ENCODE measurements around the gene SCYL1. TPM values are rescaled to one million over a fixed set of nuclear protein-coding genes. Genes with fewer than 3 reads are reported as not detected.

Gene SCYL1
- total and polyA plus RNA-seq, 2 experiments from 2014 or later, result 83.9 to 167 TPM

DNA sequence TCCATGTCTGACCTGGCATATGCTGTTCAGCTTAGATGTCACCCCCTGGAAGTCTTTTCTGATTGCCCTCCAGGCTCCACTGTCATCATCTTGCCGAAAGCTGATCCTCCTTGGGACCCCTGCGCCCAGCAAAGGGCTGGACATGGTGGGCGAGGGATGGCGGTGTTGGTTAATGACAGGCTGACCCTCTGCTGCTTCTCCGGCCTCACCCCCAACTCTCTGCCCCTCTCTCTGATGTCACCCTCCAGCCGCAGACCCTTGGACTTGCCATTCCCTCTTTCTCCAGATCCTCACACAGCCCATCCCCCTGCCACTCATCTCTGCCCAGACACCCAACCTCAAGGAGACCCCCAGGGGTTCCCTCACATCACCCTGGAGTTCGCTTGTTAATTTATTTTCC lies 53.3 kb downstream of the SCYL1 start:
- no peak overlapping the region for H3K4me2 ChIP-seq
- no peak for DNase-seq (ENCODE audit: low spot score)
- H3K9me2 ChIP-seq (replicated peaks; ENCODE audit: insufficient read depth), result no peaks in the 10 kb centered on the region
- peaks cover 4% of the 10 kb centered on the region for H3K27me3 ChIP-seq
- no peak overlapping the region for H3K27ac ChIP-seq
- peaks cover 40% of the 10 kb centered on the region for H3K4me1 ChIP-seq (ENCODE audit: insufficient read depth)
- no peaks in the 10 kb centered on the region for H3K9me3 ChIP-seq (ENCODE audit: low read depth)
- WGBS (ENCODE audit: low lambda C conversion rate, missing lambda C conversion rate), result 91% methylated on average over 7 of the region's 7 CpGs
- TF ChIP-seq, protein P1, sequence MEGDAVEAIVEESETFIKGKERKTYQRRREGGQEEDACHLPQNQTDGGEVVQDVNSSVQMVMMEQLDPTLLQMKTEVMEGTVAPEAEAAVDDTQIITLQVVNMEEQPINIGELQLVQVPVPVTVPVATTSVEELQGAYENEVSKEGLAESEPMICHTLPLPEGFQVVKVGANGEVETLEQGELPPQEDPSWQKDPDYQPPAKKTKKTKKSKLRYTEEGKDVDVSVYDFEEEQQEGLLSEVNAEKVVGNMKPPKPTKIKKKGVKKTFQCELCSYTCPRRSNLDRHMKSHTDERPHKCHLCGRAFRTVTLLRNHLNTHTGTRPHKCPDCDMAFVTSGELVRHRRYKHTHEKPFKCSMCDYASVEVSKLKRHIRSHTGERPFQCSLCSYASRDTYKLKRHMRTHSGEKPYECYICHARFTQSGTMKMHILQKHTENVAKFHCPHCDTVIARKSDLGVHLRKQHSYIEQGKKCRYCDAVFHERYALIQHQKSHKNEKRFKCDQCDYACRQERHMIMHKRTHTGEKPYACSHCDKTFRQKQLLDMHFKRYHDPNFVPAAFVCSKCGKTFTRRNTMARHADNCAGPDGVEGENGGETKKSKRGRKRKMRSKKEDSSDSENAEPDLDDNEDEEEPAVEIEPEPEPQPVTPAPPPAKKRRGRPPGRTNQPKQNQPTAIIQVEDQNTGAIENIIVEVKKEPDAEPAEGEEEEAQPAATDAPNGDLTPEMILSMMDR (IDR thresholded peaks at IDR 0.05; ENCODE audit: poor library complexity), result no peak
- TF ChIP-seq EZH2 (IDR thresholded peaks at IDR 0.05; ENCODE audit: borderline replicate concordance), result no peak
- no peak for TF ChIP-seq EZH2phosphoT487 (IDR thresholded peaks at IDR 0.05; ENCODE audit: low read depth, severe bottlenecking, unreplicated experiment)
- H3K36me3 ChIP-seq (replicated peaks; ENCODE audit: insufficient read depth, low read depth), result no peaks in the 10 kb centered on the region
- peaks cover 9% of the 10 kb centered on the region for H3K79me2 ChIP-seq
- peaks cover 13% of the 10 kb centered on the region for H4K20me1 ChIP-seq (ENCODE audit: insufficient read depth, poor library complexity, severe bottlenecking)
- H2AFZ ChIP-seq, result no peak overlapping the region
- H3K4me3 ChIP-seq, result no peak overlapping the region

DNA sequence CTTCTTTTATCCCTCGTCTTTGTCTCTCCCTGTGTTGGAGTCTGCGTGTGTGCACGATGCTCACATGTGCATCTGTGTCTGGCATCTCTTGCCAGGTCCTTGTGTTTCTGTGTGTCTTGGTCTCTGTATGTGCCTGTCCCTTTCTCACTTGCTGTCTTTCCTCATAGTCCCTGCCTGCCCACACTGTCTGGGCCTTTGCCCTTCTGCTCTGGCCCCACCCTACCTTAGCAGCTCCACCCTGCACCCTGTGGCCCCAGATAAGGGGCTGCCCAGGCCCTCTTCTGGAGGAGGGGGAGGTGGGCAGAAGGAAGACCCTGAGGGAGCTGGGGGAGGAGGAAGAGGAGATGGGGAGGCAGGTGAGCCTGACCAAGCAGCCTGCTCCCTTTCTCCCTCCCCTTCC lies 53.8 kb downstream of the SCYL1 start:
- Histone ChIP-seq H3K4me3 (no peak overlapping the region), H2AFZ (no peak overlapping the region), H3K79me2 (peaks cover 4% of the 10 kb centered on the region), H4K20me1 (ENCODE audit: insufficient read depth, poor library complexity, severe bottlenecking) (peaks cover 8% of the 10 kb centered on the region), H3K27ac (no peak overlapping the region), H3K4me1 (ENCODE audit: insufficient read depth) (peaks cover 34% of the 10 kb centered on the region), H3K4me2 (no peak overlapping the region), H3K9me2 (replicated peaks; ENCODE audit: insufficient read depth) (no peaks in the 10 kb centered on the region), H3K36me3 (replicated peaks; ENCODE audit: insufficient read depth, low read depth) (no peaks in the 10 kb centered on the region), H3K27me3 (peaks cover 8% of the 10 kb centered on the region), H3K9me3 (ENCODE audit: low read depth) (no peaks in the 10 kb centered on the region)
- TF ChIP-seq, protein P1 (IDR thresholded peaks at IDR 0.05; ENCODE audit: poor library complexity), result no peak
- TF ChIP-seq EZH2 (IDR thresholded peaks at IDR 0.05; ENCODE audit: borderline replicate concordance), result no peak
- no peak for TF ChIP-seq EZH2phosphoT487 (IDR thresholded peaks at IDR 0.05; ENCODE audit: low read depth, severe bottlenecking, unreplicated experiment)
- no peak for DNase-seq (ENCODE audit: low spot score)
- WGBS (ENCODE audit: low lambda C conversion rate, missing lambda C conversion rate), result 78% methylated on average over 3 of the region's 3 CpGs

DNA sequence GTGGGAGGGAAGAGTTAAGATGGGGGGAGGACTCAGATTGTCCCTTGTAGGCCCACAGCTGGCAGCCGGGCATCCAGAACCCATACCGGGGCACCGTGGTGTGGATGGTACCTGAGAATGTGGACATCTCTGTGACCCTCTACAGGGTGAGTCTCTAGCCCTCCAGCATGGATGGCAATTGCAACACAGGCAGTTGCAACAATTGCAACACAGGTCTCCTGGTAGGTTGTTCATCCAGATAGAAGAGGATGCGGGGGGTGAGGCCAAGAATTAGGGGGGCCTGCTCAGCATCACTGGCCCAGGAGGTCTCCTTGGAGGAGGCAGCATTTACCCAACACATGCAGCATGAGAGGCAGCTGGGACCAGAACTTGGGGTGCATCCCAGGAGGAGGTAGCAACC lies 54.4 kb downstream of the SCYL1 start:
- Histone ChIP-seq H3K27ac (no peak overlapping the region), H3K9me2 (replicated peaks; ENCODE audit: insufficient read depth) (no peaks in the 10 kb centered on the region), H3K4me2 (no peak overlapping the region), H3K9me3 (ENCODE audit: low read depth) (no peaks in the 10 kb centered on the region), H3K27me3 (peaks cover 14% of the 10 kb centered on the region), H3K36me3 (replicated peaks; ENCODE audit: insufficient read depth, low read depth) (no peaks in the 10 kb centered on the region), H3K79me2 (peaks cover 3% of the 10 kb centered on the region), H2AFZ (no peak overlapping the region), H4K20me1 (ENCODE audit: insufficient read depth, poor library complexity, severe bottlenecking) (peaks cover 5% of the 10 kb centered on the region), H3K4me3 (no peak overlapping the region), H3K4me1 (ENCODE audit: insufficient read depth) (peaks cover 31% of the 10 kb centered on the region)
- WGBS (ENCODE audit: low lambda C conversion rate, missing lambda C conversion rate), result 95% methylated on average over 4 of the region's 4 CpGs
- DNase-seq (ENCODE audit: low spot score), result no peak
- TF ChIP-seq EZH2phosphoT487 (IDR thresholded peaks at IDR 0.05; ENCODE audit: low read depth, severe bottlenecking, unreplicated experiment), result no peak
- no peak for TF ChIP-seq EZH2 (IDR thresholded peaks at IDR 0.05; ENCODE audit: borderline replicate concordance)
- TF ChIP-seq, protein P1 (IDR thresholded peaks at IDR 0.05; ENCODE audit: poor library complexity), result no peak

Data from hepatocyte (in vitro differentiated cells).